ENCODE measurements around the gene H2BK1. TPM values are rescaled to one million over a fixed set of nuclear protein-coding genes. Genes with fewer than 3 reads are reported as not detected.

H2BK1 gene
- total RNA-seq, 1 experiment from 2014 or later, result not detected

GRCh38 chr7:151173386-151174245 lies 36.7 kb downstream of the H2BK1 start:
- Histone ChIP-seq H3K36me3 (ENCODE audit: control insufficient read depth, insufficient read depth, low read length) (no peaks in the 10 kb centered on the region), H3K27me3 (ENCODE audit: control insufficient read depth, insufficient read depth, low read length) (peaks cover 17% of the 10 kb centered on the region), H3K4me3 (ENCODE audit: low read depth in 2 of 2, low read length in 2 of 2) (no peak overlapping the region), H3K27ac (ENCODE audit: low read length) (no peak overlapping the region), H3K4me1 (ENCODE audit: control insufficient read depth, insufficient read depth, low read length) (no peaks in the 10 kb centered on the region), H3K9me3 (ENCODE audit: control insufficient read depth, insufficient read depth, low read depth, low read length) (no peaks in the 10 kb centered on the region)
- BruUV-seq (replicated peaks), result no TSS peak
- intact Hi-C loops (cut with micrococcal nuclease; ENCODE audit: unreplicated experiment) (no loop called here), in situ Hi-C loops (cut with HindIII; ENCODE audit: low pct_unique_long_range_greater_than_20kb, low sequenced_read_pairs) (no loop called here)
- DNase-seq (ENCODE audit: low read depth, low spot score) (no peak), ATAC-seq (no peak)
- TF ChIP-seq SIN3A (IDR thresholded peaks at IDR 0.05; ENCODE audit: borderline replicate concordance, insufficient read depth, low read depth, low read length) (no peak), POLR2AphosphoS5 (IDR thresholded peaks at IDR 0.05; ENCODE audit: low read depth, low read length) (no peak), TCF7L2 (IDR thresholded peaks at IDR 0.05; ENCODE audit: low read depth, low read length) (no peak)
- TF ChIP-seq, protein P1, sequence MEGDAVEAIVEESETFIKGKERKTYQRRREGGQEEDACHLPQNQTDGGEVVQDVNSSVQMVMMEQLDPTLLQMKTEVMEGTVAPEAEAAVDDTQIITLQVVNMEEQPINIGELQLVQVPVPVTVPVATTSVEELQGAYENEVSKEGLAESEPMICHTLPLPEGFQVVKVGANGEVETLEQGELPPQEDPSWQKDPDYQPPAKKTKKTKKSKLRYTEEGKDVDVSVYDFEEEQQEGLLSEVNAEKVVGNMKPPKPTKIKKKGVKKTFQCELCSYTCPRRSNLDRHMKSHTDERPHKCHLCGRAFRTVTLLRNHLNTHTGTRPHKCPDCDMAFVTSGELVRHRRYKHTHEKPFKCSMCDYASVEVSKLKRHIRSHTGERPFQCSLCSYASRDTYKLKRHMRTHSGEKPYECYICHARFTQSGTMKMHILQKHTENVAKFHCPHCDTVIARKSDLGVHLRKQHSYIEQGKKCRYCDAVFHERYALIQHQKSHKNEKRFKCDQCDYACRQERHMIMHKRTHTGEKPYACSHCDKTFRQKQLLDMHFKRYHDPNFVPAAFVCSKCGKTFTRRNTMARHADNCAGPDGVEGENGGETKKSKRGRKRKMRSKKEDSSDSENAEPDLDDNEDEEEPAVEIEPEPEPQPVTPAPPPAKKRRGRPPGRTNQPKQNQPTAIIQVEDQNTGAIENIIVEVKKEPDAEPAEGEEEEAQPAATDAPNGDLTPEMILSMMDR (IDR thresholded peaks at IDR 0.05), result no peak
- TF ChIP-seq, protein P2, sequence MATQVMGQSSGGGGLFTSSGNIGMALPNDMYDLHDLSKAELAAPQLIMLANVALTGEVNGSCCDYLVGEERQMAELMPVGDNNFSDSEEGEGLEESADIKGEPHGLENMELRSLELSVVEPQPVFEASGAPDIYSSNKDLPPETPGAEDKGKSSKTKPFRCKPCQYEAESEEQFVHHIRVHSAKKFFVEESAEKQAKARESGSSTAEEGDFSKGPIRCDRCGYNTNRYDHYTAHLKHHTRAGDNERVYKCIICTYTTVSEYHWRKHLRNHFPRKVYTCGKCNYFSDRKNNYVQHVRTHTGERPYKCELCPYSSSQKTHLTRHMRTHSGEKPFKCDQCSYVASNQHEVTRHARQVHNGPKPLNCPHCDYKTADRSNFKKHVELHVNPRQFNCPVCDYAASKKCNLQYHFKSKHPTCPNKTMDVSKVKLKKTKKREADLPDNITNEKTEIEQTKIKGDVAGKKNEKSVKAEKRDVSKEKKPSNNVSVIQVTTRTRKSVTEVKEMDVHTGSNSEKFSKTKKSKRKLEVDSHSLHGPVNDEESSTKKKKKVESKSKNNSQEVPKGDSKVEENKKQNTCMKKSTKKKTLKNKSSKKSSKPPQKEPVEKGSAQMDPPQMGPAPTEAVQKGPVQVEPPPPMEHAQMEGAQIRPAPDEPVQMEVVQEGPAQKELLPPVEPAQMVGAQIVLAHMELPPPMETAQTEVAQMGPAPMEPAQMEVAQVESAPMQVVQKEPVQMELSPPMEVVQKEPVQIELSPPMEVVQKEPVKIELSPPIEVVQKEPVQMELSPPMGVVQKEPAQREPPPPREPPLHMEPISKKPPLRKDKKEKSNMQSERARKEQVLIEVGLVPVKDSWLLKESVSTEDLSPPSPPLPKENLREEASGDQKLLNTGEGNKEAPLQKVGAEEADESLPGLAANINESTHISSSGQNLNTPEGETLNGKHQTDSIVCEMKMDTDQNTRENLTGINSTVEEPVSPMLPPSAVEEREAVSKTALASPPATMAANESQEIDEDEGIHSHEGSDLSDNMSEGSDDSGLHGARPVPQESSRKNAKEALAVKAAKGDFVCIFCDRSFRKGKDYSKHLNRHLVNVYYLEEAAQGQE (IDR thresholded peaks at IDR 0.05; ENCODE audit: insufficient read depth in 1 of 2, low read depth in 2 of 2, low read length in 1 of 2), result no peak
- CTCF ChIA-PET, result interaction anchor here (0.5 kb wide), 1 partner anchor 392 kb away, joined by 3 read pairs; no protein-coding TSS in a partner anchor
- POLR2A ChIA-PET, result no interaction called here

DNA sequence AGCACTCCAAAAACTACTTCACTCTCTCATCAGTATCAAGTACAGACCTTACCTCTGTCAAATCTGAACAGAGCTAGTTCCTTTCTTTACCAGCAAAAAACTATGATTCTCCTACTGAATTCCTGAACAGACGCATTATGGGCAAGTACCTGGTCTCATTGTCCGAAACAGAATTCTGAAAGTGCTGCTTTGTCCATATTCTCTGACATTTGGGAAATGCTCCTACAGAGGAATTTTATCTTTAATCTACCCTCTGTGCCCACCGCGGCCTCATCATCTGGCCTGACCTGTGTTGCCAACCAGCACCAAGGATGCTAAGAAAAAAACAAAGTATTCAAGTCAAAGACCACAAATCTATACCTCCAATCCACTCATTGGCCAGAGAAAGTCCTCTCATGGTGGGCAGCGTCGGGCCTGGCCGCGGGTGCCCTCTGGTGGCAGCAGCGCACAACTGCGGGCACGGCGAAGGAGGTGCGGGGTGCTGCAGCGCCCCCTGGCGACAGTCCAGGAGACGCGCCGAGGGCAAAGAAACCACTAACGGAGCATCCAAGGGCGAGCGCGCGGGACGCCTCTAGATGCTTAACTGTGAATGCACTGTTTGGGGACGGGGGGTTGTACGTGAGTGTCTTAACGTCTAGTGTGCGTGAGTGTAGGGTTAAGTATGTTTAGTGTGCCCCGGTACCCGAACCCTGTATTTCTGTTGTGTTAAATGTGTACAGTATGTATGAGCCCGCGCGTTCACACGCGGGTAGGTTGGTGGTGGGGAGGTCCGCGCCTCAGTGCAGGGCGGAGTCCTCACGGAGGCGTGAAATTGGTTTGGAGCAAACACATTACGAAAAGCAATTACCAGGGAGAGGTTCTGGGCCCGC lies 37.8 kb downstream of the H2BK1 start:
- CTCF ChIA-PET, result no interaction called here
- TF ChIP-seq, protein P2 (IDR thresholded peaks at IDR 0.05; ENCODE audit: insufficient read depth in 1 of 2, low read depth in 2 of 2, low read length in 1 of 2), result no peak
- no peak for TF ChIP-seq POLR2AphosphoS5 (IDR thresholded peaks at IDR 0.05; ENCODE audit: low read depth, low read length)
- no peak for TF ChIP-seq TCF7L2 (IDR thresholded peaks at IDR 0.05; ENCODE audit: low read depth, low read length)
- TF ChIP-seq, protein P1 (IDR thresholded peaks at IDR 0.05), result peak; percentile 100
- no peak for TF ChIP-seq SIN3A (IDR thresholded peaks at IDR 0.05; ENCODE audit: borderline replicate concordance, insufficient read depth, low read depth, low read length)
- BruUV-seq (replicated peaks), result no TSS peak
- no peaks in the 10 kb centered on the region for H3K9me3 ChIP-seq (ENCODE audit: control insufficient read depth, insufficient read depth, low read depth, low read length)
- no peak overlapping the region for H3K27ac ChIP-seq (ENCODE audit: low read length)
- ATAC-seq, result peak; percentile 78
- no peaks in the 10 kb centered on the region for H3K36me3 ChIP-seq (ENCODE audit: control insufficient read depth, insufficient read depth, low read length)
- DNase-seq (ENCODE audit: low read depth, low spot score), result peak; percentile 54
- POLR2A ChIA-PET, result no interaction called here
- H3K27me3 ChIP-seq (ENCODE audit: control insufficient read depth, insufficient read depth, low read length), result peaks cover 21% of the 10 kb centered on the region
- intact Hi-C loops (cut with micrococcal nuclease; ENCODE audit: unreplicated experiment) (loop anchor here (1.0 kb wide), 1 partner anchor 48 kb away; no protein-coding TSS in a partner anchor), in situ Hi-C loops (cut with HindIII; ENCODE audit: low pct_unique_long_range_greater_than_20kb, low sequenced_read_pairs) (no loop called here)
- no peaks in the 10 kb centered on the region for H3K4me1 ChIP-seq (ENCODE audit: control insufficient read depth, insufficient read depth, low read length)
- no peak overlapping the region for H3K4me3 ChIP-seq (ENCODE audit: low read depth in 2 of 2, low read length in 2 of 2)

Measured in Panc1 (cell line).